Erythroblast (primary cell): Measurements from ENCODE around the gene CTSC.

Source experiments
- GATA1 ChIP-seq: IDR thresholded peaks from 2 replicates; pipeline ENCODE4 v1.6.1; 2011; ENCODE audit warnings: low read depth, mild to moderate bottlenecking, control low read depth, low read length, moderate library complexity
- POLR2A ChIP-seq: IDR thresholded peaks from 2 replicates; pipeline ENCODE4 v1.6.1; 2011; ENCODE audit warnings: mild to moderate bottlenecking, low read length

GRCh38 chr11:88359114-88359513, 21.6 kb upstream of the CTSC start:
- TF ChIP-seq POLR2A = no peak
- TF ChIP-seq GATA1 = no peak
